ENCODE data around the gene CYP2S1.
"Not testable (repeated sequence)": the region's sequence is repeated elsewhere in the genome, so short reads cannot be mapped to it uniquely, and the experiment has no call there.

Gene CYP2S1

DNA sequence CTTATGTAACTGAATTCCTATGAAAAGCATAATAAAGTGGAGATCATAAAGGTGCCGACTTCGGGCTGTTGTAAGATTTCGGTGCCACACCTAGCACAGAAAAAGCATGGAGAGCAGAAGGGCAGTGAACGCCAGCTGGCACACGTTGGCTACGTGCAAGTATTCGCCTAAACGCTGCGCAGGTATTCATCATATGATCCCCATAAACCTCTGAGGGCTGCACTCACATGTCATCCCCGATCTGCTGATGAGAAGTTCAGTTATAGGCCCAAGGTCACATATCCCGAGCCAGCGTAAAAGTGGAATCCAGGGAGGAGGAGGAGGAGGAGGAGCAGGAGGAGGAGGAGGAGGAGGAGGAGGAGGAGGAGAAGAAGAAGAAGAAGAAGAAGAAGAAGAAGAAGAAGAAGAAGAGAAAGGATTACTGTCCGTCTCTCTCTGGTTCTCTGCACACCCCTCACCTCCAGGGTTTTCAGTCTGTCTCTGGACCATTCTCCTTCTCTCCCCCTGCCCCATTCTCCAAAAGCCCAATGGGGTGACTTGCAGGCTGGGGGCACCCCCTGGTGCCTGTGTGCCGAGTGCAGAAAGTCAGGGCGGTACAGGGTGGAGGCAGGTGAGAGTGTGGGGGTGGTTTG is 18.6 kb upstream of the CYP2S1 start:
- 92% methylated on average over 12 of the region's 15 CpGs for WGBS
- Histone ChIP-seq H3K9ac (ENCODE audit: low read depth, low read length) (no peak overlapping the region), H3K27me3 (ENCODE audit: insufficient read depth, low read length) (no peaks in the 10 kb centered on the region), H3K9me3 (ENCODE audit: insufficient read depth, low read depth, low read length) (0 out of 2 replicates have a peak, but pooled peaks cover 2% of the 10 kb centered on the region), H3K4me1 (ENCODE audit: insufficient read depth, low read length) (peaks cover 16% of the 10 kb centered on the region), H3K4me3 (ENCODE audit: low read length) (no peak overlapping the region), H3K36me3 (ENCODE audit: insufficient read depth, low read length) (no peaks in the 10 kb centered on the region), H3K27ac (ENCODE audit: low read depth, low read length) (no peak overlapping the region)

DNA sequence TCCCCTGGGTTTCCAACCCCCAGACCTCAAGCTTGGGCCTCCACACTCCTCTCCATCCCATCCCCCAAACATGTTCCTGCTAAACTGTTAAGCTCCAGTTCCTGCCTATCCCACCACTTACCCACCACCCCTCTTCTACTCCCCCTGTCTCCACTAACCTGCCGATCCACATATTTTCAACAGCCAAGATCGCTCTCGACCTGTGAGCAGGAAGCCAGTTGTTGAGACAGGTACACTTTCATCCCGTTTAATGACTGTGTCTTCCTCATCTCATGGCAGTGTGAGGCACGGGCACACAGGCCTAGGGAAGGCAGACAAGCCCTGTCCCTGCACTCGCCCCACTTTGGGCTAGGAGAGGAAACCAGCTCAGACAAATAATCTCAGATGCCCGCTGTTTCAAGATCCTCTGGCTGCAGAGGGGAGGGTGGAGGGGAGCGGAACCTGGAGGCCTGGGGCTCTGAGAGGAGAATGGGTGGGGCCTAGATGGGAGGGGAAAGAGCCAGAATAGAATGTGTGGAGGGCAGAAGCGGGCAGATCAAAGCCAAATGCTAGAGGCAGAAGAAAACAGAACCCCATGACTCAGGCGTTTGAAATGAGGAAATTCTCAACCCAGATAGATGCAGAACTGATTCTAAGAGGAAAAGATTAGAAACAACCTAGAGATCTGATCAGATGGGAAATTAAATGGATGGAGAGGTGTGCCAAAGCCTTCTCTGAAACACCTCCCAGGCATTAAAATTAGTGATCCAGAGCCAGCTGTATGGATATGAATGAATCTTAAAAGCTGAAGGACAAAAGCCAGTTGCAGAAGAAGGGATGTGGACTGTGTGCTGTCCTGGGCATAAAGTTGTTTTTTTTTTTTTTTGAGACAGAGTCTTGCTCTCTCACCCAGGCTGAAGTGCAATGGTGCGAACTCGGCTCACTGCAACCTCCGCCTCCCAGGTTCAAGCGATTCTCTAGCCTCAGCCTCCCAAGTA is 16.9 kb upstream of the CYP2S1 start:
- 21% methylated on average over 14 of the region's 14 CpGs for WGBS
- H3K4me3 ChIP-seq (ENCODE audit: low read length): peak overlapping the region; percentile 54
- H3K27ac ChIP-seq (ENCODE audit: low read depth, low read length): peak overlapping the region; percentile 95

DNA sequence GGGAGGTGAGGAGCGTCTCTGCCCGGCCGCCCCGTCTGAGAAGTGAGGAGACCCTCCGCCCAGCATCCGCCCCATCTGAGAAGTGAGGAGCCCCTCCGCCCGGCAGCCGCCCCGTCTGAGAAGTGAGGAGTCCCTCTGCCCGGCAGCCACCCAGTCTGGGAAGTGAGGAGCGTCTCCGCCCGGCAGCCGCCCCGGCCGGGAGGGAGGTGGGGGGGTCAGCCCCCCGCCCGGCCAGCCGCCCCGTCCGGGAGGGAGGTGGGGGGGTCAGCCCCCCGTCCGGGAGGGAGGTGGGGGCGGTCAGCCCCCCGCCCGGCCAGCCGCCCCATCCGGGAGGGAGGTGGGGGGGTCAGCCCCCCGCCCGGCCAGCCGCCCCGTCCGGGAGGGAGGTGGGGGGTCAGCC is 12.8 kb upstream of the CYP2S1 start:
- 99% methylated on average over 19 of the region's 34 CpGs for WGBS
- not testable (repeated sequence) for H3K36me3 ChIP-seq (ENCODE audit: insufficient read depth, low read length); H3K4me1 ChIP-seq (ENCODE audit: insufficient read depth, low read length); H3K27ac ChIP-seq (ENCODE audit: low read depth, low read length); H3K4me3 ChIP-seq (ENCODE audit: low read length); H3K27me3 ChIP-seq (ENCODE audit: insufficient read depth, low read length); H3K9me3 ChIP-seq (ENCODE audit: insufficient read depth, low read depth, low read length); H3K9ac ChIP-seq (ENCODE audit: low read depth, low read length)

More for the DNA sequence above, 16.9 kb upstream of the CYP2S1 start:
- no peaks in the 10 kb centered on the region for H3K36me3 ChIP-seq (ENCODE audit: insufficient read depth, low read length)
- peak overlapping the region; percentile 82 for H3K9ac ChIP-seq (ENCODE audit: low read depth, low read length)
- H3K9me3 ChIP-seq (ENCODE audit: insufficient read depth, low read depth, low read length): 0 out of 2 replicates have a peak, but pooled peaks cover 2% of the 10 kb centered on the region
- H3K27me3 ChIP-seq (ENCODE audit: insufficient read depth, low read length): no peaks in the 10 kb centered on the region
- peaks cover 16% of the 10 kb centered on the region for H3K4me1 ChIP-seq (ENCODE audit: insufficient read depth, low read length)

- H3K4me3 ChIP-seq (ENCODE audit: low read length): no peak overlapping the region
- peaks cover 29% of the 10 kb centered on the region for H3K4me1 ChIP-seq (ENCODE audit: insufficient read depth, low read length)
- no peaks in the 10 kb centered on the region for H3K9me3 ChIP-seq (ENCODE audit: insufficient read depth, low read depth, low read length)
- H3K9ac ChIP-seq (ENCODE audit: low read depth, low read length): 0 out of 2 replicates have a peak overlapping the region, but pooled peaks have one; percentile 21
- WGBS: 36% methylated on average over 5 of the region's 8 CpGs
- no peaks in the 10 kb centered on the region for H3K36me3 ChIP-seq (ENCODE audit: insufficient read depth, low read length)
- no peaks in the 10 kb centered on the region for H3K27me3 ChIP-seq (ENCODE audit: insufficient read depth, low read length)
- H3K27ac ChIP-seq (ENCODE audit: low read depth, low read length): peak overlapping the region; percentile 86; the same call in 1 of the 2 replicates
Observed at GRCh38 chr19:41186971-41187883, 5.8 kb upstream of the CYP2S1 start.

DNA sequence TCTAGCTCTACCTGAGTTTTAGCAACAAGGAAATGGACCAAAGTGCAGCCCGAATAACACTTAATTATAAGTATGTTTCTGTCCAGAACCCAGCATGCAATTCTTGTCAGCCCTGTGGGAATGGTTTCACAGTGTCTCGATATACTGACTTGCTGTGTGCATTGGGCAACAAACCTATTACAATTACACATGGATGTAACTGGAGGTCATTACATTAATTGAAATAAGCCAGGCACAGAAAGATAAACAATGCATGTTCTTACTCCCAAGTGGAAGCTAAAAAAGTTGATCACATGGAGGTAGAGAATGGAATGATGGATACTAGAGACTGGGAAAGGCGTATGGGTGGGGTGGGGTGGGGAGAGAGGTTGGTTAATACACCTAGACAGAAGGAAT is 5.1 kb upstream of the CYP2S1 start:
- peak overlapping the region; percentile 86; the same call in 1 of the 2 replicates for H3K27ac ChIP-seq (ENCODE audit: low read depth, low read length)
- H3K4me1 ChIP-seq (ENCODE audit: insufficient read depth, low read length): peaks cover 35% of the 10 kb centered on the region
- no peaks in the 10 kb centered on the region for H3K27me3 ChIP-seq (ENCODE audit: insufficient read depth, low read length)
- H3K9ac ChIP-seq (ENCODE audit: low read depth, low read length): no peak overlapping the region
- 96% methylated on average over 3 of the region's 3 CpGs for WGBS
- no peaks in the 10 kb centered on the region for H3K9me3 ChIP-seq (ENCODE audit: insufficient read depth, low read depth, low read length)
- no peaks in the 10 kb centered on the region for H3K36me3 ChIP-seq (ENCODE audit: insufficient read depth, low read length)
- H3K4me3 ChIP-seq (ENCODE audit: low read length): no peak overlapping the region

DNA sequence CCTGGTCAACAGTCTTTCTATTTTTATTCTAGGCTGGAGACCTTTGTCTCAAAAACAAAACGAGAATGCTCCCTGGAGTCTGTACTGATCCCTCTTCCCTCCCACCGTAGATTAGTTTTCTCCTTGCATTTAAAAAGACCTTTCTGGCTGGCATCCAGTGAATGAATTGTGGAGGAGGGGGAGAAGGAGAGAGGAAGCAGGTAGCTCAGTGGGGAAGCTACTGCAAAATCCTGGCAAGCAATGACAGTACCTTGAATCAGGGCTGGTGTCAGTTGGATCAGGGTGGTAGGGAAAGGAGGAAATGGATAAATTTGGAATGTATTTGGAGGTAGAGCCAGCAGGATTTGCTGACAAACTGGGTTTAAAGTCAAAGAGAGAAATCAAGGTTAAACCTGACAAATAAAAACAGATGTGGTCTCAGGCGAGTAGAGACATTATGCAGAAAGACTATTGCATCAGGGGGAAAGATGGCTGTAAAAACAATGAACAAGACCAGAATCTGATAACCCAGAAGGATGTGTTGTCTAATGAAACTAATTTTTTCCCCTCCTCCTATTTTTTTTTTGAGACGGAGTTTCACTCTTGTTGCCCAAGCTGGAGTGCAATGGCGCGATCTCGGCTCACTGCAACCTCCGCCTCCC is 3.5 kb upstream of the CYP2S1 start:
- Histone ChIP-seq H3K4me3 (ENCODE audit: low read length) (no peak overlapping the region), H3K4me1 (ENCODE audit: insufficient read depth, low read length) (peaks cover 38% of the 10 kb centered on the region), H3K27me3 (ENCODE audit: insufficient read depth, low read length) (no peaks in the 10 kb centered on the region), H3K9ac (ENCODE audit: low read depth, low read length) (peak overlapping the region; percentile 38; the same call in 1 of the 2 replicates), H3K9me3 (ENCODE audit: insufficient read depth, low read depth, low read length) (no peaks in the 10 kb centered on the region), H3K27ac (ENCODE audit: low read depth, low read length) (peak overlapping the region; percentile 90; the same call in 1 of the 2 replicates), H3K36me3 (ENCODE audit: insufficient read depth, low read length) (peaks cover 3% of the 10 kb centered on the region; the same call in 1 of the 2 replicates)
- WGBS: 37% methylated on average over 8 of the region's 8 CpGs

DNA sequence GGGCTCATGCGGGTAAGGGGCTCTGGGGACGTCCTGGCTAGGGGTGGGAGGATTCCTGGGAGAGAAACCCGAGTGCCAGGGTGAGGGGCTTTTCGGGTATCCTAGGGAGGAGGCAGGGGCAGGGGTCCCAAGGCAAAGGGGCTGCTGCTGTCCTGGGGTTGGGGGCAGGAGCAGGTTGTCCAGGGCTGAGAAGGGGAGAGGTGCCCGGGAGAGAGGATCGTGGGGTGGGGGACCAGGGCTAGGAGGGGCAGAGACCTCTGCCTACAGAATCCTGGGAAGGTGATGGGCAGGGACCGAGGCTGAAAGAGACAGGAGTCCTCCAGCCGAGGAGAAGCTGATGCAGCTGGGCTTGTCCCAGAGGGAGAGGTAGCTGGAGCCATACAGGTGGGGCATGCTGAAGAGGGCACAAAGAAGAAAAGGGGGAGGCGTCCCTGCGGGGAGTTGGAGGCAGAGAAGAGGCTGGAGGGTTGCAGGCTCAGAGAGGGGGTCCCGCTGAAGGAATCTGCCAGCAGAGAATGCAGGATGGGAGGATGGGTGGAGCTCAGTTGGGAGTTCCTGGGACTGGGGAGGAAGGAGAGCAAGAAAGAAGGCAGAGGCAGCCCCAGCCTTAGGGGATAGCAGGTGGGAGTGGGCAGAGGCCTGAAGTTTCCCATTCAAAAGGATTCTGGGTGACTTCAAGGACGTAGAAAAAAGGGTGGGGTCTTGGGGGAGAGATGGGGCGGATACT is 574 bp downstream of the CYP2S1 start:
- WGBS: 3% methylated on average over 13 of the region's 13 CpGs
- Histone ChIP-seq H3K27me3 (ENCODE audit: insufficient read depth, low read length) (no peaks in the 10 kb centered on the region), H3K36me3 (ENCODE audit: insufficient read depth, low read length) (peaks cover 41% of the 10 kb centered on the region), H3K4me1 (ENCODE audit: insufficient read depth, low read length) (peaks cover 28% of the 10 kb centered on the region), H3K9me3 (ENCODE audit: insufficient read depth, low read depth, low read length) (no peaks in the 10 kb centered on the region), H3K9ac (ENCODE audit: low read depth, low read length) (peak overlapping the region; percentile 49), H3K27ac (ENCODE audit: low read depth, low read length) (peak overlapping the region; percentile 80), H3K4me3 (ENCODE audit: low read length) (peak overlapping the region; percentile 89)

DNA sequence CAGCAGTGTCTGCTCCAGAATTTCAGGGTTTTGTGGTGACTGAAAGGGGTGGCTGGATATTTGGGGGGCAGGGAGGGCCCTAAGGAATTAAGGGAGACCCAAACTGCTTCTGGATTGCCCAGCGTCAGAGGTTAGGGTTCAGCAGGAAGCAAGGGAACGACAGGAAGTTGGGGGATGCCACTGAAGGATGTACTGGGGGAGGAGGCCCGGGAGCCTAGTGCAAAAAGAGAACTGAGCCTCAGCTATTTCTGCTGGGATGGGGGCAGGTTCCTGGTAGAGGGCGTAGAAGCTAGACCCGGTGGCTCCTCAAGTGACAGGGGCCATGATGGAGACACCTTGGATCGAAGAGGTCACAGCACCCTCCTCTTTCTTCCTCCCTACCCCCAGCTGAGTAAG is 1.1 kb downstream of the CYP2S1 start:
- no peaks in the 10 kb centered on the region for H3K27me3 ChIP-seq (ENCODE audit: insufficient read depth, low read length)
- peaks cover 46% of the 10 kb centered on the region for H3K36me3 ChIP-seq (ENCODE audit: insufficient read depth, low read length)
- WGBS: 38% methylated on average over 6 of the region's 6 CpGs
- H3K4me1 ChIP-seq (ENCODE audit: insufficient read depth, low read length): peaks cover 24% of the 10 kb centered on the region
- peak overlapping the region; percentile 49; the same call in 1 of the 2 replicates for H3K9ac ChIP-seq (ENCODE audit: low read depth, low read length)
- H3K9me3 ChIP-seq (ENCODE audit: insufficient read depth, low read depth, low read length): no peaks in the 10 kb centered on the region
- peak overlapping the region; percentile 89 for H3K4me3 ChIP-seq (ENCODE audit: low read length)
- H3K27ac ChIP-seq (ENCODE audit: low read depth, low read length): no peak overlapping the region

- no peaks in the 10 kb centered on the region for H3K27me3 ChIP-seq (ENCODE audit: insufficient read depth, low read length)
- no peaks in the 10 kb centered on the region for H3K9me3 ChIP-seq (ENCODE audit: insufficient read depth, low read depth, low read length)
- 91% methylated on average over 10 of the region's 10 CpGs for WGBS
- H3K36me3 ChIP-seq (ENCODE audit: insufficient read depth, low read length): peaks cover 60% of the 10 kb centered on the region
- H3K9ac ChIP-seq (ENCODE audit: low read depth, low read length): 0 out of 2 replicates have a peak overlapping the region, but pooled peaks have one; percentile 16
- no peak overlapping the region for H3K4me3 ChIP-seq (ENCODE audit: low read length)
- H3K4me1 ChIP-seq (ENCODE audit: insufficient read depth, low read length): peaks cover 15% of the 10 kb centered on the region
- no peak overlapping the region for H3K27ac ChIP-seq (ENCODE audit: low read depth, low read length)
Observed at GRCh38 chr19:41195675-41196497, 2.9 kb downstream of the CYP2S1 start.
